Stimulated activated CD8-positive, alpha-beta memory T cell treated with anti-CD3 and anti-CD28 coated beads, Interleukin-12 subunit alpha, Interleukin-12 subunit beta, amount 100 ng/mL, for 24 hours (primary cell): ENCODE results near the gene LAMTOR2.
"Not testable (repeated sequence)": the region's sequence is repeated elsewhere in the genome, so short reads cannot be mapped to it uniquely, and the experiment has no call there.

Source experiments
- DNase-seq: peaks from one replicate; pipeline ENCODE4 v3.0.0-alpha.2; 2020; ENCODE audit errors: extremely low read depth

Gene LAMTOR2

GRCh38 chr1:156054500-156055280, at the start of gene LAMTOR2:
LAMTOR2 (plus strand) TSS chr1:156054782; CDS start chr1:156054890, 108 bp downstream.
- DNase-seq = peak; percentile 94

- DNase-seq = no peak
Observed at GRCh38 chr1:156004843-156005584, 49.6 kb upstream of the LAMTOR2 start.

GRCh38 chr1:156006666-156007376, 47.8 kb upstream of the LAMTOR2 start:
- DNase-seq = no peak

GRCh38 chr1:156009404-156009803, 45.2 kb upstream of the LAMTOR2 start:
- DNase-seq = no peak

- no peak for DNase-seq
Observed at GRCh38 chr1:156012051-156012817, 42.3 kb upstream of the LAMTOR2 start.

- DNase-seq = no peak
Observed at GRCh38 chr1:156014829-156015228, 39.8 kb upstream of the LAMTOR2 start.

- DNase-seq = no peak
Observed at GRCh38 chr1:156019946-156020292, 34.7 kb upstream of the LAMTOR2 start.

- DNase-seq = peak; percentile 47
Observed at GRCh38 chr1:156020293-156021092, 34.1 kb upstream of the LAMTOR2 start, which contains the start of gene SSR2. SSR2 (minus strand) TSS chr1:156020951; CDS start chr1:156020167, 784 bp downstream.

GRCh38 chr1:156021093-156021428, 33.5 kb upstream of the LAMTOR2 start:
- DNase-seq = no peak

- no peak for DNase-seq
Observed at GRCh38 chr1:156021954-156022353, 32.6 kb upstream of the LAMTOR2 start.

GRCh38 chr1:156024801-156025200, 29.8 kb upstream of the LAMTOR2 start:
- no peak for DNase-seq

- DNase-seq = no peak
Observed at GRCh38 chr1:156025876-156026275, 28.7 kb upstream of the LAMTOR2 start.

GRCh38 chr1:156026588-156026987, 28.0 kb upstream of the LAMTOR2 start:
- DNase-seq = no peak

- DNase-seq = no peak
Observed at GRCh38 chr1:156033011-156033410, 21.6 kb upstream of the LAMTOR2 start.

- DNase-seq = not testable (repeated sequence)
Observed at GRCh38 chr1:156034991-156035390, 19.6 kb upstream of the LAMTOR2 start.

- DNase-seq = no peak
Observed at GRCh38 chr1:156042828-156043227, 11.8 kb upstream of the LAMTOR2 start.

- no peak for DNase-seq
Observed at GRCh38 chr1:156045076-156045475, 9.5 kb upstream of the LAMTOR2 start.

GRCh38 chr1:156048663-156049258, 5.8 kb upstream of the LAMTOR2 start:
- no peak for DNase-seq

GRCh38 chr1:156050376-156050775, 4.2 kb upstream of the LAMTOR2 start:
- DNase-seq = no peak

- DNase-seq = no peak
Observed at GRCh38 chr1:156051011-156051725, 3.4 kb upstream of the LAMTOR2 start.
